CD4-positive, alpha-beta T cell treated with Interleukin-1 beta for 1 hour (primary cell): ENCODE measurements around the gene STAG1.

Experiments
- DNase-seq, 2 donors: peaks; one replicate each; pipeline ENCODE4 v3.0.0-alpha.2; 2020 to 2022

The STAG1 gene

GRCh38 chr3:136300444-136300843, 451.7 kb downstream of the STAG1 start:
- DNase-seq, result no peak

- DNase-seq, result no peak
Measured at GRCh38 chr3:136297826-136298225, 454.4 kb downstream of the STAG1 start.

- DNase-seq, result no peak
Measured at GRCh38 chr3:136296960-136297359, 455.2 kb downstream of the STAG1 start.

GRCh38 chr3:136294176-136294575, 458.0 kb downstream of the STAG1 start:
- DNase-seq, result no peak

- no peak for DNase-seq
Measured at GRCh38 chr3:136293279-136293678, 458.9 kb downstream of the STAG1 start.

- DNase-seq, result no peak
Measured at GRCh38 chr3:136292500-136292899, 459.7 kb downstream of the STAG1 start.

- no peak for DNase-seq
Measured at GRCh38 chr3:136291302-136291701, 460.9 kb downstream of the STAG1 start.
